HCT116 (cell line): ENCODE measurements around the gene GRIK3. TPM values are rescaled to one million over a fixed set of nuclear protein-coding genes. Genes with fewer than 3 reads are reported as not detected.

Experiments used
- ATAC-seq: fragments of 200-7000 bp; cut with Tn5 transposase; 2 replicates; pipeline ENCODE4 v1.9.1; 2020; ENCODE audit warnings: mild to moderate bottlenecking, moderate library complexity
- BruUV-seq: library from RNA; stranded (reverse); fragments of 400-500 nt; replicated peaks from 2 replicates; lab custom pipeline; 2021; lab: Mats Ljungman, UMichigan
- CTCF ChIA-PET: fragments of 300-600 bp; sonication (Branson Sonifier 250); formaldehyde crosslinking; loops from one replicate; lab custom pipeline; 2021; ENCODE audit warnings: antibody characterized with exemption; lab: Charles Lee
- POLR2A ChIA-PET: fragments of 300-600, 350-600 bp; sonication (Branson Sonifier 250); formaldehyde crosslinking; loops from one replicate; lab custom pipeline; 2021; ENCODE audit warnings: antibody characterized with exemption; lab: Charles Lee
- RAD21 ChIA-PET, 2 experiments: fragments of 300-600 bp; sonication (Branson Sonifier 250); formaldehyde crosslinking; loops; one replicate each; lab custom pipeline; 2023; ENCODE audit warnings: low total read pairs in 2 of 2; ENCODE audit not compliant: uncharacterized antibody in 2 of 2, unreplicated experiment in 2 of 2, low non-redundant PET in 1 of 2; lab: Charles Lee
- DNase-seq: peaks from one replicate; pipeline ENCODE4 v3.0.0-alpha.2; 2010; ENCODE audit warnings: low read depth, low spot score
- H2AFZ ChIP-seq: fragments of 200-600 bp; shearing (Covaris generic), sonication (generic); 2 replicates; pipeline ENCODE4 v1.6.1; 2017; ENCODE audit warnings: low read depth, mixed run types, mixed read lengths, antibody characterized with exemption, low read length; ENCODE audit not compliant: poor library complexity, severe bottlenecking
- H3K27ac ChIP-seq: 2 replicates; pipeline ENCODE4 v1.5.1; 2012; ENCODE audit warnings: low read depth, low read length
- H3K27me3 ChIP-seq: fragments of 200-600 bp; sonication (generic); 2 replicates; pipeline ENCODE4 v1.6.1; 2016; ENCODE audit warnings: mixed run types, low read length, mixed read lengths; ENCODE audit not compliant: insufficient read depth
- H3K36me3 ChIP-seq, 2 experiments: fragments of 200-500 bp in 1 of 2; fragments of 200-600 bp in 1 of 2; sonication (Bioruptor generic) in 1 of 2; sonication (generic) in 1 of 2; 2 replicates each; pipeline versions ENCODE4 v1.5.1 to v1.6.1; 2014 to 2016; ENCODE audit warnings: low read length in 2 of 2, inconsistent platforms in 1 of 2, mixed read lengths in 1 of 2, mixed run types in 1 of 2; ENCODE audit not compliant: insufficient read depth in 2 of 2, control insufficient read depth in 1 of 2
- H3K4me1 ChIP-seq, 2 experiments: fragments of 200-600 bp in 1 of 2; sonication (generic) in 1 of 2; 2 replicates each; pipeline versions ENCODE4 v1.5.1 to v1.6.1; 2012 to 2017; ENCODE audit warnings: low read length in 2 of 2, inconsistent platforms in 1 of 2, mild to moderate bottlenecking in 1 of 2, mixed read lengths in 1 of 2, mixed run types in 1 of 2, moderate library complexity in 1 of 2; ENCODE audit not compliant: insufficient read depth in 2 of 2, control insufficient read depth in 1 of 2
- H3K4me2 ChIP-seq: fragments of 200-600 bp; sonication (generic); 2 replicates; pipeline ENCODE4 v1.6.1; 2017; ENCODE audit warnings: mixed run types, low read length, mixed read lengths
- H3K4me3 ChIP-seq, 2 experiments: fragments of 200-600 bp in 1 of 2; sonication (generic) in 1 of 2; replicated peaks in 1 of 2; 2 replicates each; pipeline ENCODE4 v1.5.1; 2011 to 2016; ENCODE audit warnings: low read length in 2 of 2, control low read depth in 1 of 2, low read depth in 1 of 2, mild to moderate bottlenecking in 1 of 2, mixed read lengths in 1 of 2, mixed run types in 1 of 2
- H3K79me2 ChIP-seq: fragments of 200-600 bp; sonication (generic); 2 replicates; pipeline ENCODE4 v1.6.1; 2017; ENCODE audit warnings: mild to moderate bottlenecking, mixed run types, low read length, moderate library complexity, mixed read lengths; ENCODE audit not compliant: insufficient read depth
- H3K9ac ChIP-seq: fragments of 200-600 bp; sonication (generic); 2 replicates; pipeline ENCODE4 v1.6.1; 2016; ENCODE audit warnings: low read length, mixed read lengths
- H3K9me2 ChIP-seq: fragments of 200-600 bp; sonication (generic), shearing (Covaris generic); 2 replicates; pipeline ENCODE4 v1.6.1; 2017; ENCODE audit warnings: mixed run types, mild to moderate bottlenecking, moderate library complexity; ENCODE audit not compliant: insufficient read depth
- H3K9me3 ChIP-seq, 2 experiments: fragments of 200-500 bp in 1 of 2; fragments of 200-600 bp in 1 of 2; sonication (Bioruptor generic) in 1 of 2; sonication (generic) in 1 of 2; 2 replicates each; pipeline ENCODE4 v1.6.1; 2014 to 2017; ENCODE audit warnings: low read length in 2 of 2, mixed read lengths in 2 of 2, inconsistent platforms in 1 of 2, low read depth in 1 of 2, mild to moderate bottlenecking in 1 of 2, mixed run types in 1 of 2, moderate library complexity in 1 of 2; ENCODE audit not compliant: control insufficient read depth in 1 of 2, insufficient read depth in 1 of 2
- H4K20me1 ChIP-seq: fragments of 200-600 bp; sonication (generic), shearing (Covaris generic); 2 replicates; pipeline ENCODE4 v1.6.1; 2017; ENCODE audit warnings: mixed run types, mild to moderate bottlenecking, moderate library complexity; ENCODE audit not compliant: insufficient read depth
- CBX3 ChIP-seq: IDR thresholded peaks from 2 replicates; pipeline ENCODE4 v1.6.1; 2012; ENCODE audit warnings: low read depth
- EZH2 ChIP-seq: fragments of 200-600 bp; sonication (generic); IDR thresholded peaks from 2 replicates; pipeline ENCODE4 v1.6.1; 2017; ENCODE audit warnings: antibody characterized with exemption, mixed run types
- FOSL1 ChIP-seq: IDR thresholded peaks from 2 replicates; pipeline ENCODE4 v1.6.1; 2012; ENCODE audit warnings: low read depth
- REST ChIP-seq: IDR thresholded peaks from 2 replicates; pipeline ENCODE4 v1.6.1; 2012; ENCODE audit warnings: low read depth
- SRF ChIP-seq: IDR thresholded peaks from 2 replicates; pipeline ENCODE4 v1.6.1; 2012; ENCODE audit warnings: low read depth
- intact Hi-C: fragments of 100-400 bp; cut with micrococcal nuclease; formaldehyde crosslinking; loops from 2 replicates; pipeline ENCODE4 v1.10.0; 2022
- total RNA-seq: library from RNA; stranded (reverse); gene quantifications from one replicate; pipeline ENCODE4 v1.2.1, GENCODE V29; 2021; ENCODE audit not compliant: unreplicated experiment
- TF ChIP-seq, protein P1 (sequence below): IDR thresholded peaks from 2 replicates; pipeline ENCODE4 v1.6.1; 2011; ENCODE audit warnings: mild to moderate bottlenecking, low read length, moderate library complexity; ENCODE audit not compliant: insufficient replicate concordance; ENCODE audit errors: extremely low read depth

The GRIK3 gene
- total RNA-seq, 1 experiment from 2014 or later, result not detected

DNA sequence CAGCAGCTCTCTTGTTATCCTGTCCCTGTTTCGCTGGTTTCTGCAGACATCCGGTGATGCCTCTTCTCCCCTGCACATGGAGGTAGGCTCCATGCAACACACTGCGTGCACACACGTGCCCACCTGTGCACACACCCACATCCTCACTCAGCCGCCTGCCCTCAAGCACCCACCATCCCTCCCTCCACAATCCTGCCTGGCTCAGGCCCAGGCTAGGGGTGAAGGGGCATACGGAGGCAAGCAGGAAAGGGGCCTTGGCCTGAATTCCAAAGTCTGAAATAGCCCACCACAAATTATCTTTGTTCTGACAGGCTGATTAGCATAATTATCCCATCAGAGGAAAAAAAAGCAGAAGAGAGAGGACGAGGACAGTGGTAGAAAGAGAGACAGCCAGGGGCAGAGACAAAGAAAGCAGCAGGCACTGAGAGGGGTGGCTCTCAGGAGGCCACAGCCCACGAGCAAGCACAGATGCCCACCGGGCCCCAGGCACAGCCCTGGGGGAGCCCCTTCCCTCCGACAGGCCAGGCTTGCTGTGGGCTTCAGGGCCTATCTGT is 73.2 kb downstream of the GRIK3 start:
- POLR2A ChIA-PET, result no interaction called here
- Histone ChIP-seq H3K9me2 (no peaks in the 10 kb centered on the region), H3K27me3 (peaks cover 16% of the 10 kb centered on the region; the same call in 1 of the 2 replicates), H3K9ac (no peak overlapping the region), H3K27ac (no peak overlapping the region), H3K36me3 (no peaks in the 10 kb centered on the region), H2AFZ (no peak overlapping the region), H3K79me2 (no peaks in the 10 kb centered on the region), H3K4me2 (no peak overlapping the region), H4K20me1 (no peaks in the 10 kb centered on the region), H3K9me3 (no peaks in the 10 kb centered on the region), H3K4me3 (no peak overlapping the region), H3K4me1 (no peaks in the 10 kb centered on the region)
- ATAC-seq (no peak), DNase-seq (no peak)
- RAD21 ChIA-PET, result no interaction called here
- TF ChIP-seq REST (no peak), SRF (no peak), CBX3 (no peak), EZH2 (no peak), FOSL1 (no peak)
- TF ChIP-seq, protein P1, sequence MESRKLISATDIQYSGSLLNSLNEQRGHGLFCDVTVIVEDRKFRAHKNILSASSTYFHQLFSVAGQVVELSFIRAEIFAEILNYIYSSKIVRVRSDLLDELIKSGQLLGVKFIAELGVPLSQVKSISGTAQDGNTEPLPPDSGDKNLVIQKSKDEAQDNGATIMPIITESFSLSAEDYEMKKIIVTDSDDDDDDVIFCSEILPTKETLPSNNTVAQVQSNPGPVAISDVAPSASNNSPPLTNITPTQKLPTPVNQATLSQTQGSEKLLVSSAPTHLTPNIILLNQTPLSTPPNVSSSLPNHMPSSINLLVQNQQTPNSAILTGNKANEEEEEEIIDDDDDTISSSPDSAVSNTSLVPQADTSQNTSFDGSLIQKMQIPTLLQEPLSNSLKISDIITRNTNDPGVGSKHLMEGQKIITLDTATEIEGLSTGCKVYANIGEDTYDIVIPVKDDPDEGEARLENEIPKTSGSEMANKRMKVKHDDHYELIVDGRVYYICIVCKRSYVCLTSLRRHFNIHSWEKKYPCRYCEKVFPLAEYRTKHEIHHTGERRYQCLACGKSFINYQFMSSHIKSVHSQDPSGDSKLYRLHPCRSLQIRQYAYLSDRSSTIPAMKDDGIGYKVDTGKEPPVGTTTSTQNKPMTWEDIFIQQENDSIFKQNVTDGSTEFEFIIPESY, result no peak
- BruUV-seq, result no TSS peak
- intact Hi-C loops, result no loop called here
- CTCF ChIA-PET, result no interaction called here
